IMR-90 (cell line): ENCODE measurements around the gene HAVCR1. TPM values are rescaled to one million over a fixed set of nuclear protein-coding genes. Genes with fewer than 3 reads are reported as not detected.

Experiments
- ATAC-seq: fragments of 200-7000 bp; cut with Tn5 transposase; 2 replicates; pipeline ENCODE4 v1.9.1; 2020; ENCODE audit warnings: low read depth, mild to moderate bottlenecking, moderate library complexity
- BruUV-seq: library from RNA; stranded (reverse); fragments of 400-500 nt; replicated peaks from 2 replicates; lab custom pipeline; 2021; lab: Mats Ljungman, UMichigan
- CTCF ChIA-PET: fragments of 300-600 bp; formaldehyde crosslinking; extraction: SDS; loops from one replicate; lab custom pipeline; 2021; ENCODE audit warnings: antibody characterized with exemption; lab: Yijun Ruan, JAX
- POLR2A ChIA-PET: fragments of 300-600 bp; sonication (Branson Sonifier 250); formaldehyde crosslinking; loops from one replicate; lab custom pipeline; 2022; ENCODE audit warnings: antibody characterized with exemption; ENCODE audit not compliant: unreplicated experiment; lab: Charles Lee
- DNase-seq: peaks from one replicate; pipeline ENCODE4 v3.0.0; 2013
- H2AFZ ChIP-seq: replicated peaks from 2 replicates; pipeline ENCODE3; 2013; ENCODE audit warnings: low read length, mild to moderate bottlenecking; ENCODE audit not compliant: poor library complexity
- H2AK5ac ChIP-seq: 2 replicates; pipeline ENCODE4 v1.6.1; 2013; ENCODE audit warnings: low read depth, low read length, inconsistent platforms
- H2AK9ac ChIP-seq: replicated peaks from 2 replicates; pipeline ENCODE3; 2013; ENCODE audit warnings: mild to moderate bottlenecking, low read depth, low read length, moderate library complexity; ENCODE audit not compliant: poor library complexity
- H2BK120ac ChIP-seq: 2 replicates; pipeline ENCODE4 v1.6.1; 2013; ENCODE audit warnings: low read depth, low read length, inconsistent platforms
- H2BK15ac ChIP-seq: 3 replicates; pipeline ENCODE4 v1.6.1; 2013; ENCODE audit warnings: low read depth, low read length, inconsistent platforms
- H2BK20ac ChIP-seq: 2 replicates; pipeline ENCODE4 v1.6.1; 2013; ENCODE audit warnings: low read depth, mild to moderate bottlenecking, inconsistent platforms, low read length, moderate library complexity
- H2BK5ac ChIP-seq: 2 replicates; pipeline ENCODE4 v1.6.1; 2013; ENCODE audit warnings: mild to moderate bottlenecking, low read depth, low read length, inconsistent platforms; ENCODE audit not compliant: poor library complexity, severe bottlenecking
- H3K14ac ChIP-seq: replicated peaks from 2 replicates; pipeline ENCODE4 v1.6.1; 2013; ENCODE audit warnings: low read depth, low read length, inconsistent platforms
- H3K18ac ChIP-seq: 2 replicates; pipeline ENCODE4 v1.6.1; 2013; ENCODE audit warnings: low read depth, low read length, control low read depth
- H3K23ac ChIP-seq: 2 replicates; pipeline ENCODE4 v1.6.1; 2013; ENCODE audit warnings: low read depth, low read length, inconsistent platforms
- H3K27ac ChIP-seq: 2 replicates; pipeline ENCODE4 v1.5.1; 2013; ENCODE audit warnings: mild to moderate bottlenecking, control low read depth, low read length; ENCODE audit not compliant: insufficient read depth
- H3K27me3 ChIP-seq: 2 replicates; pipeline ENCODE4 v1.6.1; 2013; ENCODE audit warnings: low read length; ENCODE audit not compliant: control insufficient read depth, insufficient read depth
- H3K36me3 ChIP-seq: 2 replicates; pipeline ENCODE4 v1.6.1; 2013; ENCODE audit warnings: low read length, mixed read lengths; ENCODE audit not compliant: control insufficient read depth, insufficient read depth
- H3K4ac ChIP-seq: 2 replicates; pipeline ENCODE4 v1.6.1; 2013; ENCODE audit warnings: low read depth, low read length, inconsistent platforms
- H3K4me1 ChIP-seq: 2 replicates; pipeline ENCODE4 v1.6.1; 2013; ENCODE audit warnings: low read length, mixed read lengths; ENCODE audit not compliant: control insufficient read depth, insufficient read depth
- H3K4me2 ChIP-seq: 2 replicates; pipeline ENCODE4 v1.6.1; 2013; ENCODE audit warnings: low read depth, mild to moderate bottlenecking, control low read depth, low read length, moderate library complexity
- H3K4me3 ChIP-seq: 2 replicates; pipeline ENCODE4 v1.5.1; 2013; ENCODE audit warnings: low read depth, mild to moderate bottlenecking, control low read depth, low read length, moderate library complexity; ENCODE audit not compliant: insufficient read depth
- H3K56ac ChIP-seq: 2 replicates; pipeline ENCODE4 v1.6.1; 2013; ENCODE audit warnings: low read length, inconsistent platforms; ENCODE audit not compliant: insufficient read depth; ENCODE audit errors: extremely low read depth
- H3K79me1 ChIP-seq, 2 experiments: 2 replicates each; pipeline ENCODE4 v1.6.1; 2013; ENCODE audit warnings: low read length in 2 of 2, inconsistent platforms in 1 of 2, low read depth in 1 of 2
- H3K9ac ChIP-seq: 2 replicates; pipeline ENCODE4 v1.6.1; 2013; ENCODE audit warnings: low read depth, low read length, control low read depth
- H3K9me1 ChIP-seq: 2 replicates; pipeline ENCODE4 v1.6.1; 2013; ENCODE audit warnings: low read length, inconsistent platforms; ENCODE audit not compliant: insufficient read depth
- H3K9me3 ChIP-seq: 2 replicates; pipeline ENCODE4 v1.6.1; 2013; ENCODE audit warnings: low read length; ENCODE audit not compliant: control insufficient read depth, insufficient read depth
- H4K20me1 ChIP-seq: 2 replicates; pipeline ENCODE4 v1.6.1; 2013; ENCODE audit warnings: low read length, inconsistent platforms; ENCODE audit not compliant: insufficient read depth
- H4K5ac ChIP-seq: 2 replicates; pipeline ENCODE4 v1.6.1; 2013; ENCODE audit warnings: mild to moderate bottlenecking, low read depth, low read length, control low read depth
- H4K8ac ChIP-seq, 2 experiments: 2 replicates each; pipeline ENCODE4 v1.6.1; 2013; ENCODE audit warnings: low read depth in 2 of 2, low read length in 2 of 2, control low read depth in 1 of 2, inconsistent platforms in 1 of 2
- H4K91ac ChIP-seq: 2 replicates; pipeline ENCODE4 v1.6.1; 2013; ENCODE audit warnings: low read depth, low read length, inconsistent platforms; ENCODE audit not compliant: insufficient read depth
- CTCF ChIP-seq: conservative IDR thresholded peaks from 2 replicates; pipeline ENCODE4 v1.5.1; 2012; ENCODE audit warnings: mild to moderate bottlenecking, low read depth, low read length, improper control_type of control experiment
- ELK1 ChIP-seq: fragments of 150-350 bp; IDR thresholded peaks from 2 replicates; pipeline ENCODE4 v1.6.1; 2016; ENCODE audit warnings: low read depth, mild to moderate bottlenecking, low read length, moderate library complexity, borderline replicate concordance
- FOS ChIP-seq: fragments of 150-350 bp; IDR thresholded peaks from 2 replicates; pipeline ENCODE4 v1.6.1; 2016; ENCODE audit warnings: low read depth, low read length
- MAFK ChIP-seq: IDR thresholded peaks from 2 replicates; pipeline ENCODE4 v1.6.1; 2012; ENCODE audit warnings: low read depth, low read length, improper control_type of control experiment
- MAZ ChIP-seq: IDR thresholded peaks from 2 replicates; pipeline ENCODE4 v1.6.1; 2012; ENCODE audit warnings: low read depth, mild to moderate bottlenecking, low read length, improper control_type of control experiment, moderate library complexity, borderline replicate concordance
- MXI1 ChIP-seq: IDR thresholded peaks from 2 replicates; pipeline ENCODE4 v1.6.1; 2012; ENCODE audit warnings: low read depth, mild to moderate bottlenecking, low read length, moderate library complexity, borderline replicate concordance
- NFE2L2 ChIP-seq: fragments of 150-350 bp; IDR thresholded peaks from 2 replicates; pipeline ENCODE4 v1.6.1; 2016; ENCODE audit warnings: low read depth, mild to moderate bottlenecking, low read length
- POLR2A ChIP-seq: IDR thresholded peaks from 2 replicates; pipeline ENCODE4 v1.6.1; 2012; ENCODE audit warnings: mild to moderate bottlenecking, low read depth, low read length
- RAD21 ChIP-seq: IDR thresholded peaks from 2 replicates; pipeline ENCODE4 v1.6.1; 2012; ENCODE audit warnings: low read length, improper control_type of control experiment
- RCOR1 ChIP-seq: IDR thresholded peaks from 2 replicates; pipeline ENCODE4 v1.6.1; 2012; ENCODE audit warnings: mild to moderate bottlenecking, low read length, improper control_type of control experiment; ENCODE audit not compliant: insufficient replicate concordance
- RFX5 ChIP-seq: IDR thresholded peaks from 2 replicates; pipeline ENCODE4 v1.8.0; 2012; ENCODE audit warnings: low read depth, mild to moderate bottlenecking, low read length, moderate library complexity
- SMC3 ChIP-seq: fragments of 150-350 bp; IDR thresholded peaks from 2 replicates; pipeline ENCODE4 v1.6.1; 2016; ENCODE audit warnings: low read depth, mild to moderate bottlenecking, antibody characterized with exemption, low read length, moderate library complexity
- USF2 ChIP-seq: fragments of 150-350 bp; IDR thresholded peaks from 2 replicates; pipeline ENCODE4 v1.6.1; 2017; ENCODE audit warnings: mild to moderate bottlenecking, antibody characterized with exemption, low read length, low read depth
- WGBS, 2 experiments: methylation state at CpG; one replicate each; pipeline versions ENCODE4 v1.1.5 to v1.1.7; 2013; ENCODE audit warnings: missing lambda C conversion rate in 2 of 2; ENCODE audit not compliant: insufficient read length in 1 of 2; ENCODE audit errors: extremely low coverage in 2 of 2; 5-methylcytosine and 5-hydroxymethylcytosine counted together
- dilution Hi-C: fragments of 300-500 bp; cut with HindIII; formaldehyde crosslinking; loops from one replicate; pipeline ENCODE4 v1.14.3; 2018; ENCODE audit warnings: low sequenced_read_pairs; ENCODE audit not compliant: unreplicated experiment
- in situ Hi-C: fragments of 300-500 bp; cut with MboI; formaldehyde crosslinking; loops from 3 replicates; pipeline ENCODE4 v1.14.3; 2019; ENCODE audit warnings: low sequenced_read_pairs, inconsistent platforms, mixed read lengths
- intact Hi-C: fragments of 100-400 bp; cut with micrococcal nuclease; formaldehyde crosslinking; loops from 2 replicates; pipeline ENCODE4 v1.10.0; 2022
- polyA plus RNA-seq, 3 experiments: library from polyadenylated mRNA; depleted of rRNA; stranded (reverse); fragments of >200 nt; gene quantifications; 2 replicates each; pipeline ENCODE4 v1.2.3, GENCODE V29; 2012; ENCODE audit warnings: low replicate concordance in 1 of 3
- total RNA-seq: library from RNA; depleted of rRNA; stranded (reverse); fragments of >200 nt; gene quantifications from 2 replicates; pipeline ENCODE4 v1.2.3, GENCODE V29; 2012

HAVCR1 gene
- total and polyA plus RNA-seq, 2 of the 4 experiments (the other 2 are of a cell fraction) = not detected

- ChIA-PET POLR2A (no interaction called here), CTCF (interaction anchor here (0.6 to 1.1 kb wide), 3 partner anchors 28 to 1639 kb away, joined by 3 to 4 read pairs (median 3); no protein-coding TSS in a partner anchor)
- intact Hi-C loops = no loop called here
- WGBS, 2 experiments = 40% methylated on average over 2 of the region's 2 CpGs; no CpG with 5 or more reads in 1 of the 2 experiments
- Histone ChIP-seq H2BK5ac (no peak overlapping the region), H2AK9ac (no peak overlapping the region), H3K4me2 (no peak overlapping the region), H3K79me1 (no peaks in the 10 kb centered on the region), H3K36me3 (no peaks in the 10 kb centered on the region), H4K5ac (no peak overlapping the region), H3K18ac (no peak overlapping the region), H3K23ac (no peak overlapping the region), H3K4me3 (no peak overlapping the region), H4K20me1 (no peaks in the 10 kb centered on the region), H3K9me3 (no peaks in the 10 kb centered on the region; the same call in 1 of the 2 replicates), H2BK15ac (no peak overlapping the region), H3K27me3 (no peaks in the 10 kb centered on the region), H2BK20ac (no peak overlapping the region), H3K14ac (no peak overlapping the region), H2AK5ac (no peak overlapping the region), H3K4me1 (no peaks in the 10 kb centered on the region), H2AFZ (no peak overlapping the region), H4K8ac (no peak overlapping the region), H3K4ac (no peak overlapping the region), H3K56ac (no peak overlapping the region), H3K27ac (no peak overlapping the region), H4K91ac (no peak overlapping the region), H3K9ac (no peak overlapping the region), H3K9me1 (no peaks in the 10 kb centered on the region), H2BK120ac (no peak overlapping the region)
- ATAC-seq (no peak), DNase-seq (no peak)
- BruUV-seq = no TSS peak
- TF ChIP-seq USF2 (no peak), POLR2A (no peak), CTCF (no peak), SMC3 (no peak), FOS (no peak), RAD21 (no peak), NFE2L2 (no peak), ELK1 (no peak), MAZ (no peak), MAFK (no peak), RCOR1 (no peak), MXI1 (no peak), RFX5 (no peak)
- dilution Hi-C loops = no loop called here
- in situ Hi-C loops = no loop called here
Measured at GRCh38 chr5:157067005-157067404, 8.1 kb upstream of the HAVCR1 start.
